ENCODE measurements around the gene RPS3A. TPM values are rescaled to one million over a fixed set of nuclear protein-coding genes. Genes with fewer than 3 reads are reported as not detected.
A peak's percentile ranks its signal among the peaks of the same experiment; 100 is the strongest.

RPS3A gene
- total and polyA plus RNA-seq, 2 of the 13 experiments (the other 11 are each of a cell fraction or from before 2014, with no cell fraction given), result 3,332 to 3,626 TPM

- TF ChIP-seq REXO4 (CRISPR knock-in tag; IDR thresholded peaks at IDR 0.05; ENCODE audit: borderline replicate concordance), result no peak
- TF ChIP-seq ARHGAP35 (CRISPR knock-in tag; IDR thresholded peaks at IDR 0.05; ENCODE audit: borderline replicate concordance), result peak; percentile 91
- TF ChIP-seq BCLAF1 (IDR thresholded peaks at IDR 0.05), result no peak
- peak; percentile 96 for TF ChIP-seq ETV5 (CRISPR knock-in tag; IDR thresholded peaks at IDR 0.05; ENCODE audit: borderline replicate concordance)
- TF ChIP-seq ZNF850 (CRISPR knock-in tag; conservative IDR thresholded peaks at IDR 0.05), result peak; percentile 72; the same call in 1 of the 2 replicates
- peak; percentile 94 for TF ChIP-seq MED8 (CRISPR knock-in tag; IDR thresholded peaks at IDR 0.05; ENCODE audit: insufficient replicate concordance)
- TF ChIP-seq MLLT10 (CRISPR knock-in tag; IDR thresholded peaks at IDR 0.05), result no peak
- TF ChIP-seq E2F5 (CRISPR knock-in tag; conservative IDR thresholded peaks at IDR 0.05), result no peak
- peak; percentile 98; the same call in 1 of the 2 replicates for TF ChIP-seq ZNF33A (CRISPR knock-in tag; IDR thresholded peaks at IDR 0.05; ENCODE audit: borderline replicate concordance)
- TF ChIP-seq NFE2L1 (CRISPR knock-in tag; IDR thresholded peaks at IDR 0.05; ENCODE audit: borderline replicate concordance), result no peak
- TF ChIP-seq GMEB1 (CRISPR knock-in tag; IDR thresholded peaks at IDR 0.05; ENCODE audit: borderline replicate concordance), result peak; percentile 100
- no peak for TF ChIP-seq CEBPZ (IDR thresholded peaks at IDR 0.05; ENCODE audit: low read length)
- no peak for TF ChIP-seq MZF1 (CRISPR knock-in tag; IDR thresholded peaks at IDR 0.05; ENCODE audit: borderline replicate concordance)
- peak; percentile 100 for TF ChIP-seq YEATS2 (CRISPR knock-in tag; IDR thresholded peaks at IDR 0.05; ENCODE audit: borderline replicate concordance)
Observed at GRCh38 chr4:151099229-151099975, at the start of gene RPS3A (continued).
